HFF-Myc (cell line): ENCODE results near the gene DPEP2.
A peak's percentile ranks its signal among the peaks of the same experiment; 100 is the strongest.

Experiments used
- DNase-seq: peaks from one replicate; pipeline ENCODE4 v3.0.0-alpha.2; 2011; ENCODE audit warnings: low read depth; ENCODE audit errors: extremely low read depth
- H3K4me3 ChIP-seq: replicated peaks from 2 replicates; pipeline ENCODE4 v1.5.1; 2011; ENCODE audit warnings: low read depth, mild to moderate bottlenecking, control low read depth, low read length
- TF ChIP-seq, protein P1 (sequence below): IDR thresholded peaks from 2 replicates; pipeline ENCODE4 v1.5.1; 2012; ENCODE audit warnings: mild to moderate bottlenecking, low read depth, low read length, control low read depth; ENCODE audit errors: missing control alignments

Gene DPEP2

DNA sequence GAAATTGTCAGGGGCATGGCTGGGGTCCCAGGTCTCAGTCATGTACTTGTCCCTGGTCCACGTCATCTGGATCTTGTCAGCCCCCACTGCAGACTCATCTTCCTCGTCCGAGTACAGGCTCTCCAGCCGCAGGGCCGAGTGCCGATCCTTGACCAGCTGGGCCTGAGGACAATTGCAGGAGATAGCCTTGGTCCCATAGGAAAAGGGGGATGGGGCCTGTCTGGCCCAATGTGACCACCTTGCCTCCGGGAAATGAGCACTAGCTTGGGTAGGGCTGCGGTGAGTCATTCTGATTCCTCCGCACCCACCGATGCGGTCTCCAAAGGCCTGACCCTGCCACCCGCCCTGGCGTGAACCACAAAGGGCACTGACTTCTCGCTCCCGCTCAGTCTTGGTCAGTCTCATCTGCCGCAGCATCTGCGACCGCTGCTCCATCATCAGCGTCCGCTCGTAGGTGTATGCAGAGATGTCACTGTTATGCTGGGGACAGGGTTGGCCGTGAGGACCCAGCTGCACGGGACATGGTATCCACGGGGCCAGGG is 53.8 kb downstream of the DPEP2 start:
- TF ChIP-seq, protein P1, sequence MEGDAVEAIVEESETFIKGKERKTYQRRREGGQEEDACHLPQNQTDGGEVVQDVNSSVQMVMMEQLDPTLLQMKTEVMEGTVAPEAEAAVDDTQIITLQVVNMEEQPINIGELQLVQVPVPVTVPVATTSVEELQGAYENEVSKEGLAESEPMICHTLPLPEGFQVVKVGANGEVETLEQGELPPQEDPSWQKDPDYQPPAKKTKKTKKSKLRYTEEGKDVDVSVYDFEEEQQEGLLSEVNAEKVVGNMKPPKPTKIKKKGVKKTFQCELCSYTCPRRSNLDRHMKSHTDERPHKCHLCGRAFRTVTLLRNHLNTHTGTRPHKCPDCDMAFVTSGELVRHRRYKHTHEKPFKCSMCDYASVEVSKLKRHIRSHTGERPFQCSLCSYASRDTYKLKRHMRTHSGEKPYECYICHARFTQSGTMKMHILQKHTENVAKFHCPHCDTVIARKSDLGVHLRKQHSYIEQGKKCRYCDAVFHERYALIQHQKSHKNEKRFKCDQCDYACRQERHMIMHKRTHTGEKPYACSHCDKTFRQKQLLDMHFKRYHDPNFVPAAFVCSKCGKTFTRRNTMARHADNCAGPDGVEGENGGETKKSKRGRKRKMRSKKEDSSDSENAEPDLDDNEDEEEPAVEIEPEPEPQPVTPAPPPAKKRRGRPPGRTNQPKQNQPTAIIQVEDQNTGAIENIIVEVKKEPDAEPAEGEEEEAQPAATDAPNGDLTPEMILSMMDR: no peak
- H3K4me3 ChIP-seq: no peak overlapping the region
- DNase-seq: no peak

DNA sequence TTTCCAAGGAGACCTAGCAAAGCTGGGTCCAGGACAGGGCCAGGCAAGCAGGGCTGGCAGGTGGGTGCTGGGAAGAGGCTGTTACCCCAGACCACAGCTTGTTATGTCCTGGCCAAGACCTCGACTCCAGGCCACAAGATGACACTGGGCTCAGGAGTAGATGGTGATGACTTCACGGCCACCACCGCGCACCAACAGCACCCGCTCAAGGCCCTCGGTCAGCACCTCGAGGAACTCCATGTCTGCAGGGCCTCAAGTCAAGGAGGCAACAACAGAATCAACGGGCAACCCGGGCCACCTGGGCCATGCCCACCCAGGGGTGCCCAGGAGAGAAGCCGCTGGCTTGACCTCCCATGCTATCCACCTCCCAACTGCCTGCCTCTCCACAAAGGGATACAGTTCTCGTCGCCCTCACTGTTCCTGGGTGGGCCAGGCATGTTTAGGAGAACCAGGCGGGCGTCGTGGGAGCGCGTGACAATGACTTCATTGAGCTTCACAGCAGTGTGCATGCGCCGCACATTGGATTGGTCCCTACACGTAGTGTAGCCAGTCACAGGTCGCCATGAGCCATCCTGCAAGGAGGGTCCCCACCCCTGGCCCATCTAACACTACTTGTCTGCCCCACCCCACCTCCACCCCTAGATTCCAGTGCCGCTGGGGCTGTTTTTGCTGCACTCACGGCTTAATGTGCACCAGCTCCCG is 54.4 kb downstream of the DPEP2 start:
- TF ChIP-seq, protein P1: no peak
- H3K4me3 ChIP-seq: no peak overlapping the region
- DNase-seq: no peak

DNA sequence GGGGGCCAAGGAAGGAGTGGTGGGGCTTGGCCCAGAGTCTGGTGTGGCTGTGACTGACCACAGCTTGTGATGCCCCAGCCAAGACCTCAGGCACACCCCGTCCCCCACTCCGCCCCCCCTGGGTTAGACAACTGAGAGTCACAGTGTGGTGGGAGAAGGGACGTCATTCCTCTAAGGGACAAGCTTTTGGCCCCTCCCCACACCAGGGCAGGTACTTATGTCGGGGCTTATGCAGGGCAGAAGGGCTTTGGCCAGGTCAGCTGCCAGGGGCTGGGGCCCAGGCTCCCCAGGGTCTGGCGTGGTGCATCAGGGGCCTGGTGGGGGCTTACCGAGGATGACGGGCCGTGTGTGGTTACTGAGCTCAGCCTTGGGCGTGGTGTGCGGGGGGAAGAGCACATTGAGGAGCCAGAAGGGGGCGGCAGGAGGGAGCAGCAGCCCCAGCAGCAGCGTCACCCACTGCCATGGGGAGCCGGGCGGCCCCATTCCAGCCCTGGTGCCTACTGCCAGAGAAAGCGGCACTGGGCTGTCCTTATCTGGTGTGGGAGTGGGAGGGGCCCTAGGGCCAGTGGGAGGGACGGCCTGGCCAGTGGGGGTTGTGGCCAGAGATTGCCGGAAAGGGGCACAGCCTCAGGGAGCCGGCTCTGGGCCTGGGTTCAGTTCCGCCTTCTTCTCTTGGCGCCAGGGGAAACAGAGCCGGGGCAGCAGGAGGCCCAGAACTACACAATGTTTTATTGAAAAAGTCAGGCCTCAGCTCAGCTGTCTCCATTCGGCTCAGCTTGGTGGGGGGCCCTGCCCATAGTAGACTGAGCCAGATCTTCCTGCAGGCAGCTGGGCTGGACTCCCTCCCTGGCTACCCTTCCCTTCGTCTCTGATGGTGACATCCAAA is 55.4 kb downstream of the DPEP2 start, which contains the start of gene LCAT:
Gene LCAT (minus strand): TSS at position 502 of the 886 bp plus-strand sequence. CDS start 19 bp downstream, at position 483.
- DNase-seq: no peak
- TF ChIP-seq, protein P1: no peak

DNA sequence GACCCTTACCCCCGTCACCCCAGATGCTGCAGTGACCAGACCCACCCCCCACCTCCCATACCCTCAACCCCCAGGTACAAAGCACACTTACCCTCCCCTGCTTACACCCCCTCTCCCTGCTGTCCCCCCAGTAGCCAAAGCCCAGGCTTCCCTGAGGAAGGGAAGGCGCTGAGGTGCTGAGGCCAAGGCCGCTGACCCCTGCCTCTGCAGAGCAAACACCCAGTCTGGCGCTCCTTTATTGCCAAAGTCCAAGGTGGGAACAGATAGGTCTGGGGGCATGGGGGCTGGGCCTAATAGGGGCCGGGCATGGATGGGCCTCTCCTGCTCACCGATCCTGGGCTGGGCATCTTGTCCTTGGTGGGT is 56.0 kb downstream of the DPEP2 start:
- no peak overlapping the region for H3K4me3 ChIP-seq
- TF ChIP-seq, protein P1: no peak
- DNase-seq: no peak

More for the DNA sequence above, 55.4 kb downstream of the DPEP2 start, which contains the start of gene LCAT:
- no peak within 1 kb of the TSS for H3K4me3 ChIP-seq

DNA sequence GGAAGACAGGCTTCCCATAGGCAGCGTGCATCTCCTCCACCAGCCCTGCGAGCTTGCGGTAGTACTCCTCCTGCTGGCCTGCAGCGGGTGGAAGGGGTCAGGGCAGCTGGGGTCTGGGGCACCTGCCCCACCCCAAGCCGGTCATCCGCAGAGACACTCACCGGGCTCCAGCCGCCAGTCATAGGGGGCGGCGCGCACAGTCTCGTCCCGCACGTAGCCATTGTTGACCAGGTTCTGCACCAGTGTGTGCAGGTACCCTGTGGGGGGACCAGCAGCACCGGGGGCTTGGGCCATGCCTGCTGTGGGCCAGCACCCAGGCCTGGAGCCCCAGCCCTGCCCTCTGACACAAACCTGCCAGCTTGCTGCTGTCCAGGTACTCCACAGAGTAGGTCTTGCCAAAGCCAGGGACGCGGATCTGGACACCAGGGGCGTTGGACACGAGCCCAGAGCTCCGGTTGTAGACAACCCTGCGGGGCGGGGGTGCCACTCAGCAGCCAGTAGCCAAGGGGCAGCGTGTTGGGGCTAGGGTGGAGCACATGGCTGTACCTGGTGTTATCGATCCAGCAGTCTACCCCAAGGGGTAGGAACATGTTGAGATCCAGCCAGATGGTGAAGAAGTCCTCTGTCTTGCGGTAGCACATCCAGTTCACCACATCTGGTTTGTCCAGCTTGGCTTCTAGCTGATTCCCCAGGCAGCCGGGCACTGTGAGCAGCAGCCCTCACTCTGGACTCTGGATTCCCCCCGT is 56.6 kb downstream of the DPEP2 start:
- no peak for DNase-seq
- TF ChIP-seq, protein P1: no peak
- H3K4me3 ChIP-seq: no peak overlapping the region

DNA sequence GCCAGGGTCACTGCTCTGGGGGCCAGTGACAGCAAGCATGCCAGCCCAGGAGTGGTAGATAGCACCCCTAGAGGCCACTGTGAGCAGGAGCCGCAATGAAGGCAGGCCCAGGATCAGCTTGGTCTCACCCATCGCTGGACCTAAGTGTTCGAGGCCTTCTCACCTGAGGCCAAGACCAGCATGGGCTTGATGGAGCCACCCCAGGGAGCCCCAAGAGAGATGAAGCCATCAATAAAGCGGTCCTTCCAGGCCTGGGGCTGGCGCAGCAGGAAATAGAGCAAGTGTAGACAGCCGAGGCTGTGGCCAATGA is 57.1 kb downstream of the DPEP2 start:
- DNase-seq: no peak
- TF ChIP-seq, protein P1: peak; percentile 81
- no peak overlapping the region for H3K4me3 ChIP-seq
